NCI-H2029 treated with DMSO at 0.1 percent for 48 hours (cell line): ENCODE data around the gene HABP2.

Source experiments
- DNase-seq: peaks from one replicate; lab custom pipeline; 2025; lab: John Stamatoyannopoulos, UW

HABP2 gene

GRCh38 chr10:113557903-113558321 is 5.1 kb downstream of the HABP2 start:
- DNase-seq, result no peak

- DNase-seq, result no peak
Observed at GRCh38 chr10:113560071-113560470, 7.2 kb downstream of the HABP2 start.

GRCh38 chr10:113561214-113561613 is 8.4 kb downstream of the HABP2 start:
- DNase-seq, result no peak

DNA sequence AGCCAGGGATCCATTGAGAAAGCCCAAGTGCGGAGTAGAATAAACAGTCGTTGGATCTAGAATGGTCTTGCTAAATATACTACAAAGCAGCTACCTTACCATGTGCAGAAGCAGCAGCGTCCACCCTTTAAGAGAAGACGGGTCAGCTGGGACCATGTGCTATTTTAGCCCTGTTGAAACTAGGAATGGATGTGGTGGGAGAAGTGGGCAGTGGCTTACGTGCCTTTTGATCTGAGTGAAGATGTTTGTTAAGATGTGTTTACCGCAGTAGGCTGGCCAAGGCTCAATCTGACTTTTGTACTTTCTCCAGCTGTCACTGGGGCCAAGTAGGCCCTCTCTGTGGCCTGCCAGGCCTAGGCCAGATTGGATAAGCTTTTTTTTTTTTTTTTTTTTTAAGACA is 9.2 kb downstream of the HABP2 start:
- DNase-seq, result no peak

GRCh38 chr10:113562704-113563103 is 9.9 kb downstream of the HABP2 start:
- DNase-seq, result no peak

GRCh38 chr10:113563306-113564088 is 10.6 kb downstream of the HABP2 start:
- no peak for DNase-seq

DNA sequence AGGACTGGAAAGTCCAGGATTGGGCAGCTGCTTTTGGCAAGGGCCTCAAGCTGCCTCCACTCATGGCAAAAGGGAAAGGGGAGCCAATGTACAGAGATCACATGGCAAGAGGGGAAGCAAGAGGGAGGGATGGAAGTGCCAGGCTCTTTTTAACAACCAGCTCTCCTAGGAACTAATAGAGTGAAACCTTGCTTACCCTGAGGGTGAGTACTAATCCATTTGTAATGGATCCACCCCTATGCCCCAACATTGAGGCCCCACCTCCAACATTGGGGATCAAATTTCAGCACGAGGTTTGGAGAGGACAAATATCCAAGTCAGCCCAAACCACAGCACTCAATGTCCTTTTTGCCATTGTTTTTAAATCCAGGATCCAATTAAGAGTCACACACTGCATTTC is 12.5 kb downstream of the HABP2 start:
- DNase-seq, result no peak

DNA sequence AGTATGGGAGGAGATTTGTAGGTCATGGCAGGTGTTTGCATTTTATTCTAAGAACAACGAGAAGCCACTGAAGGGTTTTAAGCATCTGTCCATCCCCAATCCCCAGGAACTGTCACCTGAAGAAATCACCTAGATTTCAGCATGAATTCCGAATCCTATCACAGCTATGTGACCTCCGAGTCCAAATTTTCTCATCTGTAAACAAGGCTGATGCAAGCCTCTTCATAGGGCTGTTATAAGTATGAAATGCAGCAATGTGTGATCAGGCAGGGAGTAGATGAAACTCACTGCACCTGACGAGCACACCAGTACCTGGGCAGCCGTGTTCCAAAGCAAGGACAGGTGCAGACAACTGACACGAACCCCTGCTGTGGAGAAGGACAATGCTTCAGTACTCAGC is 14.0 kb downstream of the HABP2 start:
- no peak for DNase-seq

DNA sequence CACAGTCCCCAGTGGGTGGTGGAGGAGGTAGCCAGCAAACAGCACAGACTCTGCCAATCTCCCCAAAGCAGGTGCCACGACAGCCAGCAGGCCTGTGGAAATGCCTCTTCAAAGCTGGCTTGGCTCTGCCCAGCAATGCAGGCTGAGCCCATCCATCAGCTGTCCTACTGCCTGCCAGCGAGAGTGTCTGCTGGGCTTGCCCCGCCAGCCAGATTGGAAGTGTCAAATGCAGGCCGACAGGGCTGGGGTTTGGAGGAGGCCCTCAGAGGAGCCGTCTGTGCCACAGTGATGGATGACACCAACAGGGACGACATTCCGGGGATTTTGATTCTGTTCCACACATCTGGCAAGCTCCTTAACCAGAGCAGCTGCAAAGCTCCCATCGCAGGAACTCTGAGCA is 16.7 kb downstream of the HABP2 start:
- DNase-seq, result no peak

- no peak for DNase-seq
Observed at GRCh38 chr10:113572520-113573290, 19.9 kb downstream of the HABP2 start.

GRCh38 chr10:113573368-113573767 is 20.5 kb downstream of the HABP2 start:
- no peak for DNase-seq

- DNase-seq, result no peak
Observed at GRCh38 chr10:113576852-113577251, 24.0 kb downstream of the HABP2 start.

GRCh38 chr10:113578773-113579172 is 25.9 kb downstream of the HABP2 start:
- DNase-seq, result no peak

- no peak for DNase-seq
Observed at GRCh38 chr10:113581092-113581491, 28.2 kb downstream of the HABP2 start.

GRCh38 chr10:113583571-113583970 is 30.7 kb downstream of the HABP2 start:
- no peak for DNase-seq

- no peak for DNase-seq
Observed at GRCh38 chr10:113585949-113586348, 33.1 kb downstream of the HABP2 start.

DNA sequence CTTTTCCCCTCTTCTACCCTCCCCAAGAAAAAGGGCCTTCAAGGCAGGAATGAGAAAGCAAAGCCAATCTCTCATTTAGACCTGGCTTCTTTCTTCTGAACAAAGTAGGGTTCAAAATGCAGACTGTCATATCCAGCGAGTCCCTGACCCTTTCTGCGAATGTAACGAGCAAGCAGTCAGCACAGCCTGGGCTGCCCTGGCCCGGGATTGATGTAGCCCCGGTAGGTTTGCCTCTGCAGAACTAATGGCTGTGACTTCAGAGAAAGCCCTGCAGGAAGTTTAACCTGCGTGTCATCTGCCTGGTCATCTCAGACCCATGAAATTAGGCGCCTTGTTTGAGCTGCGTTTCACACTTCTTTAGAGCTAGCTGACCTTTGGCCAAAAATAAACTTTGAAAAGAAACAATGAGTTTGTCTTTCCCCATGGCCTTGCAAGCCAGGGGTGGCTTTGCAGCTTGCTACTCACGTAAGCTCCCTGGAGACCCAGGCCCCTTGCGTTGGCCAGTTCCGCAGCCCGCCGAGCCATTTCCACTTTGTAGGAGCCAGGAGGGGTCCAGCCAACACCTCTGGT is 36.4 kb downstream of the HABP2 start:
- no peak for DNase-seq

GRCh38 chr10:113590581-113590980 is 37.7 kb downstream of the HABP2 start:
- no peak for DNase-seq

DNA sequence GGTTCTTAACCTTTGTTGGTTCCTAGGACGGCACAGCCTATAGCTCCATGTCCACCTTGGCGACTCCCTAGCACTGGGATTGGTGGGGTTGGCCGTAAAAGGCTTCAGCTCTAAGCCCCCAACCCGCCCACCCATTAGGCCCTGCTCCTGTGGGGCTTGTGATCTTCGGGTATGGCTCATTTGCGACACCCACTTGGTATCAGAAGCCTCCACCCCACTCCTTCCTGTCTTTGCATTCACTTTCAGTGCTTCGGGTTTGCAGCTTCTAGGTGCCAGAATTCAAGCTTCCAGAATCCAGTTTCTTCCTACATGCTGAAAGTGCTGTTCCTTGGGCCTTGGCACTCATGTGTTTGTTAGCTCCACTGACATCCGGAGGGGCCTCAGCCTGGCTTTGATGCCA is 39.5 kb downstream of the HABP2 start:
- DNase-seq, result no peak

- no peak for DNase-seq
Observed at GRCh38 chr10:113594652-113595051, 41.8 kb downstream of the HABP2 start.

DNA sequence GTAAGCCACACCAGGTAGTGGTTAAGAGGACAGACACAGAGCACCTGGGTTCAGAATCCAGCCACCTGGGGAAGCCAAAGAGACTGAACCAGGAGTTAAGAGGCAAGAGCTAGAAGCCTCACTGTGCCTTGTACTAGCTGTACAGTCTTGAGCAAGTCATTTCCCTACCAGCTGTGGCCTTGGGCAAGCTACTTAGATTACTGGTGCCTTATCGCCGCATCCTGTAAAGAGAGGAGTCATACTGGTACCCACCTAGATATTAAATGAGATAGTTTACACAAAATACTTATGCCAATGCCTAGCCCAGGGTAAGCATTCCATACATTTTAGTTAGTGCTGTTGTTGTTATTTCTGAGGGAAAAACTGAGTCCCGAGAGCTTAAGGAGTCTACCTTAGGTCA is 47.7 kb downstream of the HABP2 start:
- no peak for DNase-seq

DNA sequence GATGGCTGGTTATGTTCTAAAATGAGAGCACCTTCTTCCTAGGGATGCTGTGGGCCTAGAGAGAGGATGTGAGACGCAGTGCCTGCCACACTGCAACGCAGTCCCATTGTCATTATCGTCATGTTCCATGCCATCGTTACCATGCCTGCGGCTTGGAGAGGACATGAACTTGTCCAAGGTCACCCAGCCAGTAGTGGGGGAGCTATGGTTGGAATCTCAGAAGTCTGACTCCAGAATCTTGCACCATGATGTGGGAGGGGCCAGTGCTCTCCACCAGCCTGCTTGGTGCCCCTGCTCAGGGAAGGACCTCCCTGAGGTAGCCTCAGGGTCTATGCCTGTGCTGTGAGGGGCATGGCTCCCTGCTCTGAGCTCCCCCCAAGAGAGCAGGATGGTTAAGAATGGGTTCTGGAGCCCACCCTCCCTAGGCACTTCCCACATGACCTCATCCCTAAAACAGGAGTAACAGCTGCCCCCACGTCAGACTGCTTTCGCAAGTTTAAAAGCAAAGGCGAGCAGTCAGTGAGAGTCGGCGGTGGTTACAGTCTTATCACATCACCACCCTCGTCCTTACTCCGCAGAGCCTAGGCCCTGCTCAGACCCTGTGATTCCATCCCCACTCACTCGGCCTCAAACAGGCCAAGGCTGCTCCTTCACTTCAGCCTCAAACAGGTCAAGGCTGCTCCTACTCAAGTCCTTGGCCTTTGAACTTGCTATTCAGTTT is 50.4 kb downstream of the HABP2 start:
- DNase-seq, result no peak
